DMS79 treated with DMSO at 0.1 percent for 48 hours (cell line): ENCODE results near the gene IL20RB.

ENCODE experiments used
- DNase-seq: peaks from one replicate; lab custom pipeline; 2025; lab: John Stamatoyannopoulos, UW

The IL20RB gene, protein sequence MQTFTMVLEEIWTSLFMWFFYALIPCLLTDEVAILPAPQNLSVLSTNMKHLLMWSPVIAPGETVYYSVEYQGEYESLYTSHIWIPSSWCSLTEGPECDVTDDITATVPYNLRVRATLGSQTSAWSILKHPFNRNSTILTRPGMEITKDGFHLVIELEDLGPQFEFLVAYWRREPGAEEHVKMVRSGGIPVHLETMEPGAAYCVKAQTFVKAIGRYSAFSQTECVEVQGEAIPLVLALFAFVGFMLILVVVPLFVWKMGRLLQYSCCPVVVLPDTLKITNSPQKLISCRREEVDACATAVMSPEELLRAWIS

DNA sequence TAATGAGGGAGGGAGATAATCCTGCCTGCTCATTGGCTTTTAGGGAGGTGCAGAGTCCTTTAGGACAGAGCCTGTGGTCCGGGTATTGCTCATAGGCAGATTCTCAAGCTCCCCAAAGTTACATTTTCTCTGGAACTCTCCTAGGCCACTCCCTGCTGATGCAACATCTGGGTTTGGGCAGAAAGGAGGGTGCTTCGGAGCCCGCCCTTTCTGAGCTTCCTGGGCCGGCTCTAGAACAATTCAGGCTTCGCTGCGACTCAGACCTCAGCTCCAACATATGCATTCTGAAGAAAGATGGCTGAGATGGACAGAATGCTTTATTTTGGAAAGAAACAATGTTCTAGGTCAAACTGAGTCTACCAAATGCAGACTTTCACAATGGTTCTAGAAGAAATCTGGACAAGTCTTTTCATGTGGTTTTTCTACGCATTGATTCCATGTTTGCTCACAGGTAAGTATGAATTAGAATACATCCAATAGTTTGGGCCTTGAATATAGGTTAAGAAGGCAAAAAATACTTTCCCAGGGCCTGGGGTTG lies at the start of gene IL20RB:
Gene IL20RB, plus strand, starts transcription at position 233 of the 538 bp plus-strand sequence. Its CDS starts 131 bp downstream, at position 364.
- DNase-seq, result no peak

DNA sequence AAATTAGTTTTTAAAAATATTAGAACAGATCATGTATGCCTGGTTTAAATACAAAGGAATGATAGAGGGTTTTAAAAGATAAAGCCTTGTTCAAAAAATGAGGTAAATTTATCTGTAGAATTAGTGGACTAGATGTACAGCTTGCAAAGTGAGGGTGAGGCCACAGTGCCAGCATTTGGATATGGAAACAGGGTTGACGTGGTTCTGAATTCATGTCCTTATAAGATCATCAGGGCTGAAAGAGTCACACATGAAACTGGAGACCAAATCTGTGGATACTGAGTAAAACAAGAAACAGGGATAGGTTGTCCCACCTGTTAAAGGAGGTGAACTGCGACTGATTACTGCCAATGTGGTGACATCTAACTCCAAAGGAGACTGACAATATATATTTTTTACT lies 49.5 kb upstream of the IL20RB start:
- DNase-seq, result no peak

DNA sequence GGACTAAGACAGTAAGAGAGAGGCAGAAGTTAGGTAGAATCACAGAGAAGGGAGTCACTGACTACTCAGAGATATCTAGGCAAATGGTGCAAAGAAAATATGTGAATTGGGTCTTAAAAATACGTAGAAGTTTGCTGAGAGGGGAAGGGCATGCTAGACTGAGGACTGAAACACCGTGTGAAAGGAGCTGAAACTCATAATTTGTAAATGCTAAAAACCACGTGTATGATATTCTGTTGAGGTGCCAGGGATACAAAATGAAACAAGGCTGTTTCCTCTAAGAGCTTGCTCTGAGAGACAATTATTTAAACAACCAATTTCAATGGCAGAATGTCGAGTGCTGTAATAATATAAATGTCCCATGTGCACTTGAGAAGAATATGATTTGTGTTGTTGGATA lies 48.6 kb upstream of the IL20RB start:
- DNase-seq, result no peak

DNA sequence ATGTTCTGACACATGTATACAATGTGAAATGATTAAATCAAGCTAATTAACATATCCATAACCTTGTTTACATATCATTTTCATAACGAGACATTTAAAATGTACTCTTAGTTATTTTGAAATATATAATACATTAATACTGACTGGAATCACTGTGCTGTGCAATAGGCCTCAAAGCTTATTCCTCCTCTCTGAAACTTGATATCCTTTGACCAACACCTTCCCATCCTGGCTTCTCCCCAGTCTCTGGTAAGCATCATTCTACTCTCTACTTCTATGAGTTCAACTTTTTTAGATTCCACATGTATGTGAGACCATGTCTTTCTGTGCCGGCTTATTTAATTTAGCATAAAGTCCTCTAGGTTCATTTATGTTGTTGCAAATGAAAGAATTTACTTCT lies 47.1 kb upstream of the IL20RB start:
- no peak for DNase-seq

DNA sequence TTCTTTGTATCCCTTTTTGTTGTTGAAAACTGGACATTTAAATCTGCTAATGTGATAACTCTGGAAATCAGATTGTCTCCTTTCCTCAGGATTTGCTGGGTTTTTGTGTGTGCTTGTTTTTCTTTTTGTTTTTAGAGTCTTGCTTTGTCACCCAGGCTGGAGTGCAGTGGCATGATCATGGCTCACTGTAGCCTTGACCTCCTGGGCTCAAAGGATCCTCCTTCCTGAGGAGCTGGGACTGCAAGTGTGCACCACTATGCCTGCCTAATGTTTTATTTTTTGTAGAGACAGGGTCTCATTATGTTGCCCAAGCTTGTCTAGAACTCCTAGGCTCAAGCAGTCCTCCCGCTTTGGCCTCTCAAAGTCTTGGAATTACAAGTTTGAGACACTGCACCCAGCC lies 44.6 kb upstream of the IL20RB start:
- DNase-seq, result no peak

DNA sequence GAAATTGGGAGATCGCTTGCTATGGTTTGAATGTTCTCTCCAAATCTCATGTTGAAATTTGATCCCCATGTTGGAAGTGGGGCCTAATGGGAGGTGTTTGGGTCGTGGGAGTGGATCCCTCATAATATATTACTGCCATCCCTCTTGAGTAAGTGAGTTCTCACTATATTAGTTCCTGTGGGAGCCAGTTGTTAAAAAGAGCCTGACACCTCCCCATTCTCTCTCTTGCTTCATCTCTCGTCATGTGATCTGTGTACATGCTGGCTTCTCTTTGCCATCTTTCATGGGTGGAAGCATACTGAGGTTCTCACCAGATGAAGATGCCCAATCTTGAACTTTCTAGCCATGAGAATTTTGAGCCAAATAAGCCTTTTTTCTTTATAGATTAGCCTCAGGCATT lies 43.0 kb upstream of the IL20RB start:
- no peak for DNase-seq

DNA sequence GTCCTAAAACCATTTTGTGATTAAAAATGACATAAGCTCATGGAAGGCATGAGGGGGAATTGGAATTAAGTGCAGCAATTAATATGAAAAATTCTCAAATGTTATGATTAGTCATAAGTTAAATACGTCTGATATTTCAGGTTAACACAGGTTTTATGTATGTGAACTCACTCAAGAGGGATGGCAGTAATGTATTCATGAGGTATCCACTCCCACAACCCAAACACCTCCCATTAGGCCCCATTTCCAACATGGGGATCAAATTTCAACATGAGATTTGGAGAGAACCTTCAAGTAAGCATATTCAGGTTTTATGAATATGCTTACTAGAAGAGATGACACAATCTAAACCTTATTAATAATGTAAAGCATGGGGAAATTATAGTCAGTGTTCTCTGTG lies 41.6 kb upstream of the IL20RB start:
- DNase-seq, result no peak

DNA sequence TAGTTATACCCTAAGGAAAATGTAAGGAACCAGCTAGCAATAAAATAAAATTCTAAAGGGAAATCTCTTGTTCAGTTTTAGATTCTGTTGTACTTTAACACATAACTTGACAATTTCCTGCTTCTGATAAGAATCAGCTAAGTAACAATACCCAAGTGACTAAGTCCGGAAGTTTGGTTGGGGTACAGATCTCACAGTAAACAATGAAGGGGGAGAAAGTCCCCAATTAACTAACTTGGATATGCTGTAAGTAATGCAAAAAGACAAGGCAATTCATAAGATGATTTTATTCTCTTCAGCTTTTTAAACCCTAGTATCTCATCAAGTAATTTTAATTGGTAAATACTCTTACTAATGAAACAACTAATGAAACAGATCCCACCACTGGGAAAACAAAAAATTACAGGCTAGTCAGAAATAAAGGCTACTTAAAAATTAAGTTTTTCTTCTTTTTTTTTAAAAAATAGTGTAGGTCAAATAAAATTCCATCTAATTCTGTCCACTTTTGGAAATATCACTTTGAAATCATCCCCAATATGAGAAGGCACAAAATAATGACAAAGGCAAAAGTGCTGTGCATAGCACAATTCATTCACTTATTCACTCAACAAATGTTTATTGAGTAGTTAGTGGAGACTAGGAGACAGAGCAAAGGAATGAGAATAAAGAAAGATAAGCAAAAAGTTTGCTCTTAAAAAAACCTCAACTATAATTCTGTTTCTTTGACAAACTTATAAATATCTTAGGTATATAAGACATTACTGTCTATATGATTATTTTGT lies 37.8 kb upstream of the IL20RB start:
- no peak for DNase-seq

DNA sequence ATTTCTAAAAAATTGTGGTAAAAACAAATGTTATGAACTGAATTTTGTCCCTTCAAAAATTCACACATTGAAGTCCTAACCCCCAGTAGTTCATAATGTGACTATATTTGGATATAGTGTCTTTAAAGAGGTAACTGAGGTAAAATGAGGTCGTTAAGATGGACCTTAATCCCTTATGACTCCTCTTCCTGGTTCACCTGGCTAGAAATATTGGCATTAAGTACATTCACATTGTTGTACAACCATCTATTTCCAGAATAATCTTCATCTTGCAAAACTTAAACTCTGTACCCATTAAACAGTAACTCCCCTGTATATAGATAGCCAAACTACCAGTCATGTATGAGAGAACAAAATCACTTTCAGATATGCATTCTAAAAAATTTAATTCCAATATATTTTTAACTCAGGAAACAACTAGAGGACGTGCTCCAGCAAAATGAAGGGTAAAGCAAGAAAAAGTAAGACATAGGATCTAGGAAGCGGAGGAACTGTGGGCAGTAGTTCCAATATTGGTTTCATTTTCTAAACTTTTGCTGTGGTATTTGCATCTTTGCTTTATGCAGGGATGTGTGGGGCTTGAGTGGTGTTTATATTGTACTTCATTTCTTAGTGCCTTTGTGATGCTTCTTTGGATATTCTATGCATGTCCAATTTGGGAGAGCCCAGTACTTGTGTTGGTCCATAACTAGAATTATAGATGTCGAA lies 36.7 kb upstream of the IL20RB start:
- no peak for DNase-seq

DNA sequence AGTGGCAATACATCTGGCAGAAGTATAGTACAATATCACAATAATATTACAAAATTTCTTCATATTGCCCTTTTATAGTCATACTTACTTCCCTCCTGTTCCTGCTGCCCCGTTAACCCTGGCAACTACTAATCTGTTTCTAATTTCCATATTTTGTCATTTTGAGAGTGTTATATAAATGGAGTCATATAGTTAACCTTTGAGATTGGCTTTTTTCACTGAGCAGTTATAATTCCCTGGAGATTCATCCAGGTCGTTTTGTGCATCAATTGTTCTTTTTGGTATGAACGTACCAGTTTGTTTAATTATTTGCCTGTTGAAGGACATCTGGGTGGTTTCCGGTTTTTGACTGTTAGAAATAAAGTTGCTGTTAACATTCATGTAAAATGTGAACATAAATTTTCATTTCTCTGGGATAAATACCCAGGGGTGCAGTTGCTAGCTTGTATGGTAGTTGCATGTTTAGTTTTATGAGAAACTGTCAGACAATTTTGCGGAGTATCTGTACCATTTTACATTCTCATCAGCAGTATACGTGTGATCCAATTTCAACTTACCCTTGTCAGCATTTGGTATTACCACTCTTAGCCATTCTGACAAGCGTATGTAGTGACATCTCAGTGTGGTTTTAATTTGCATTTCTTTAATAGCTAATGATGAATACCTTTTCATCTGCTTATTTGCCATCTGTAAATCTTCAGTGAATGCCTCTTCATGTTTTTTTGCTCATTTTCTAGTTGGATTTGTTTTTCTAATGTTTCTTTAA lies 32.2 kb upstream of the IL20RB start:
- DNase-seq, result no peak

DNA sequence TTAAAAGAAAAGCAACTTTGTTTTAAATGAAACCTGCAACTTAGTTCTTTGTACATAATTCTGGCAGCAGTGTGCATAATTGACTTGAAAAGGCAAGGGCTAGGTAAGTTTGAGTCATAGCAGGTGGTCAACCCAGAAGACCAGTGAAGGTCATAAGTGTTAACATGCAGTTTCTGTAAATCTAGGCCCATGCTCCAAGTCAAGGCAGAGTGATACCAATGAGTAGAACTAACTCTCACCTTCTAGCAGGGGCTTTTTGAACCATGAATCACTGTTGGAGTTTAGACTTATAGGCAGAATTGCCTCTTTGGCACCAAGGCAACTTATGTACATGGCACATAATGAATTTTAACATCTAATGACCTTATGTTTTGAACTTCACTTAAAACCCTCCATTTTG lies 29.5 kb upstream of the IL20RB start:
- DNase-seq, result no peak

DNA sequence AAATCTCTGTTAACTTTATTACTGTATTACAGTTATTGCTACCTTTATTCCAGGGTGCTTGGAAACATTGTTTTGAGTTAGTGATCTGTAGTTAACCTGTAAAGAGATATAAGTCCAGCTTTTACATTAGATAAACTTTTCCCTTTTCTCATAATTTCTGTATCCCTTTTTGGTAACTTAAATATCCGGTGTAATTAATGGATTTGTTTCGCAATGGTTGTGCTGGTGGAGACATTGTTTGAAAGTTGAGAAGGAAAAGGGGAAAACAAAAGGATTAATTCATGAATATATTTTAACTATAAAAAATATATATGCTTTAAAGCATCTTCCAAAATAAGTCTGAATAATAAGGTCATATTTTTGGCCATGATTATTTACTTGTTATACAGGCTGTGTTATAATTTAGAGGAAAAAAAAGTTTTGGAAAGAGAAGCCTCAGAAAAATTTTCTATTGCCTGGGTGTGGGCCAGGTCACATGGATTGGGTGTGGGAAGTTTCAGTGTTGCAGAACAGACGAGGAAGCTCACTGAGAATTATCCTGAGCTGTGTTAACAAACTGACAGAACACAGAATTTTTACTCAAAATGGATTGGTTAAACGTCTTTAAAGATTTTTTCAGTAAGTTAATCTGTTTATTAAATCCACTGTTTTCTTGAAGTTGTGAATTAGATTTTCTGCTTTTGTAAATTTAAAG lies 27.7 kb upstream of the IL20RB start:
- DNase-seq, result no peak

DNA sequence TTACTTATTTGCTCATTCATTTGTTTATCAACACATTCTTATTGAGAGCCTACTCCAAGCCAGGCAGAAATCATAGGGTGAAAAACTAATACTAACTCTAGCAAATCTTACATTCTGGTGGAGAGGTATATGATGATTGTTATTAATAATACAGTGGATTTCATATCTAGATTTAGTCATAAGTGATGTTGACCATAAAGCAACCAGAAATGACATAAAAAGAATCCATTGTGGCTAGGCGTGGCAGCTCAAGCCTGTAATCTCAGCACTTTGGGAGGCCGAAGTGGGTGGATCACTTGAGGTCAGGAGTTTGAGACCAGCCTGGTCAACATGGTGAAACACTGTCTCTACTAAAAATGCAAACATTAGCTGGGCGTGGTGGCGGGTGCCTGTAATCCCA lies 26.2 kb upstream of the IL20RB start:
- no peak for DNase-seq

DNA sequence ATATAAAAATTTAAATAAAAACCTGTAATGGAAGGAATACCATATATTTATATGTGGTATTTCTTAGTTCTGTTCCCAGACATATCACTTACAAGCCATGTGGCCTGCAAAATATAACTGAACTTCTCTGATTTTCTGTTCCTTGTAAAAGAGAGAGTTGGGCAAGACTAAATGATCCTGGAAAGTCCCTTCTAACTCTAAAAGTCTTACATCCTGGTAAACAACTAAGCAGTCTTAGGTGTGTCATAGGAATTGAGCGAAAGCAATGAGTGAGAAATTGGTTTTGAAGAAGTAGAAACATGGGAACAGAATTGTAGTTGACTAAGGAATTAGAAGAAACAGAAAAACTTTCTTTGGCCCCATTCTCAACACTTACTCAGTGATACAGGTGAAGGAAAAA lies 25.3 kb upstream of the IL20RB start:
- no peak for DNase-seq

DNA sequence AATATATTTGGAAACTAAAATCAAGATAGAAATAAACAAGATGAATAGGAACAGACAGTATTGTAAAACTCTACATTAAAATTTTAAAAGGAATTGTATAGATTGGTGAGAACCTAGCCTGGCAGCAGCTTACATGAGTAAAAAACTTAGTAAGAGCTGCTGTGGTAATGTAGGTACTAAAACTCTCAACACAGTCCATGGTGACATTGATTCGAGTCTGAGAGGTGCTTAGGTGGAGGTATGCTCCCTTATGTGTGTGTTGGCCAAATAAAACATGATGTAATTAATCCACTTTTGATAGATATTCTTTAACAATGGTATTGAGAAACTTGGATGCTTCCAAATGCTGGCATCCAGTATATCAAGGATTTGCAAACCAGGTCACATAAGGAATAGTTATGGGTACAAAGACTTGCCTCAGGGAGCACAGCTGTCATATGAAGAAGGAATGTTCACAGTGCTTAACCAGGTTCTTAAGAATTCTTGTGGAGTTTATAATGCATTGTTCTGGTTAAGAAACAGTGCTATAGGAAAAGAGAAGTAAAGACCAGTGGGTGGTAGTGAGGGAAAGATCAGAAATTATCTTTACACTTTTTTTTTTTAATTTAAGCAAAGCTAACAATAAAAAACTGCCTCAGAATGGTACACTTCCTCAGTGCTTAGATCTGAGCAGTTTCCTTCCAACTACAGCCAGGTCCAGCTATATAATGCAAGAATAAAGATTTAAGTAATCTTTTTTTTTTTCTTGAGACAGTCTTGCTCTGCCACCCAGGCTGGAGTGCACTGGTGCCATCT lies 24.6 kb upstream of the IL20RB start:
- DNase-seq, result no peak

DNA sequence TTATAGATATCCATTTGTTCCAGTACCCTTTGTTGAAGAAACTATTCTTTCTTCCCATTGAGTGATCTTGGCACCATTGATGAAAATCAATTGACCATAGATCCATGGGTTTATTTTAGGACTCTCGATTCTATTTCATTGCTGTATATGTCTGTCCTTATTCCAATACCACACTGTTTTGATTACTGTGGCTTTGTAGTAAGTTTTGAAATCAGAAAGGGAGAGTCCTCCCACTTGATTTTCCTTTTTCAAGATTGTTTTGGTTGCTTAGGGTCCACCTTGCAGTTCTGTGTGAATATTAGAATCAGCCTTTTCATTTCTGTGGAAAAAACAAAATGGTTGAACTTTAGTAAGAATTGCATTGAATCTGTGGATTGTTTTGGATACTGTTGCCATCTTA lies 20.6 kb upstream of the IL20RB start:
- no peak for DNase-seq

DNA sequence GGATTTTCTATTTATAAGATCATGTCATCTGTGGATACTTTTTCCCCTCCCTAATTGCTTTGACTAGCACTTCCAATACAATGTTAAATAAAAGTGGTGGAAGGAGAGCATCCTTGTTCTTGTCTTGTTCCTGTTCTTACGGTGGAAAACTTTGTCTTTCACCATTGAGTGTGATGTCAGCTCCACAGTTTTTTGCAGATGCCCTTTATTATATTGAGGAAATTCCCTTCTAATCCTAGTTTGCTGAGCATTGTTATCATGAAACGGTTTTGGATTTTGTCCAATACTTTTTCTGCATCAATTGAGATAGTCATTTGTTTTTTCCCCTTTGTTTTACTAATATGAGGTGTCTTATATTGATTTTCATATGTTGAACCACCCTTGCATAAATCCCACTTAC lies 19.9 kb upstream of the IL20RB start:
- no peak for DNase-seq

DNA sequence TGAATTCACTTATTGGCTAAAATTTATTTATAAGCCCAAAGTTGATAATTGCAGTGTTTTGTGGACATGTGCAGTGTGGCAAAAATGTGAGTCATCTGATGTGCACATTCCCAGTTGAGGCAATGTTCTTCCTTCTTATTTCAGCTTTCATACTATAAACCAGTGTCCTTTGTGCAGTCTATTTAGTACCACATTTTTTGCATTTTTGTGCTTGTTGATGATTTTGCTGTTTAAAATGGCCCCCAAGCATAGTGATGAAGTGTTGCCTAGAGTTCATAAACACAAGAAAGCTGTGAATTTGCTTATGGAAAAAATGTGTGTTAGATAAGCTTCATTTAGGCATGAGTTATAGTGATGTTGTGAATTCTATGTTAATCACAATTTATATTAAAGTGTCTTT lies 19.4 kb upstream of the IL20RB start:
- no peak for DNase-seq

DNA sequence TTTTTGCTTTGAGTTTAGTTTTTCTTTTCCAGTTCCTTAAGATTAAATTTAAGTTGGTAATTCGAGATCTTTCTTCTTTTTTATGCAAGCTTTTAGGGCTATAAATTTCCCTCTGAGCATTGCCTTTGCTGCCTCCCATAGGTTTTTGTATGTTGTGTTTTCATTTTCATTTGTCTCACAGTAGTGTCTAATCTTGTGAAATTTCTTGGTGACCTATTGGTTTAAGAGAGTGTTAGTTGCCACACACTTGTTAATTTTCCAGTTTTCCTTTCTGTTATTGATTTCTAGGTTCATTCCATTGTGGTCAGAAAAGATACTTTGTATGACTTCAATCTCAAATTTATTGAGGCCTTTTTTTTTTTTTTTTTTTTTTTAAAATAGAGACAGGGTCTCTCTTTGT lies 18.3 kb upstream of the IL20RB start:
- DNase-seq, result no peak

DNA sequence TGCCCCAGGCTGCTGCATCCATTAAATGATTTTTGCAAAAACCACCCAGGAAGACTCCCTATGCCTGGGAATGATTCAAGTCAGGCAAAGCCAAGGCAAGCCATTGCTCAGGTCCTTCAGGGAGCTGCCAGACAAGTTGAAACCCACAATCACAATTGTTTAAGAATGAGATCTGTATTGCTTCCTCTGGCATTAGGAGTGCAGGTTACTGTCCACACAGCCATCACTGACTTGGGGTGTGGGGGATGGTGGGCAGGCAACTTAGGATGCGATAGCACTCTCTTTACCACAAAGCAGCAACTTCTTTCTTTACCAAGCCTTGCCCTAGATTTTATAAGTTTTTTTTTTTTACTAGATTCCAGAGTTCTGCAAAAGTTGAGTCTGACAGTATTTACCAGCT lies 15.0 kb upstream of the IL20RB start:
- no peak for DNase-seq

DNA sequence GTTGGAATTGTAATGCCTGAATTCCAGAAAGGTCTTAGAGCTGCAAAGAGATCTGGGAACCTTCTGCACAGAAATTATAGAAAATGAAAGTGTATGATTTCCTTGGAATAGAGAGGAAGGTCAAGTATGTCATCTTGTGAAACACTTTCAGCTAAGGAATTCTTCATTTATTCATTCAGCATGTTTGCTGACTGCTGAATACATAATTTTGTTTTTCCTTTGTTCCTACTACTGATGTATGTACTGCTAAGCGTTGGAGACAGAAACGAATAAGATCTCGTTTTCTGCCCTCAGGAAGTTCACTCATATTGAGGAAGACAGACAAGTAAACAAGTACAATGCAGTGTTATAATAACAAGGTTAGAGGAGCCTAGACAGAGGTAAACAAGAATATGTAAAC lies 14.3 kb upstream of the IL20RB start:
- DNase-seq, result no peak
